GM23338 (cell line): ENCODE measurements around the gene SIK2.

ENCODE experiments used
- CTCF ChIP-seq, 2 experiments: fragments of 200-600 bp in 1 of 2; sonication (generic) in 1 of 2; conservative IDR thresholded peaks; 2 replicates each; pipeline versions ENCODE4 v1.5.1 to v1.6.1; 2016 to 2017; ENCODE audit warnings: antibody characterized with exemption in 2 of 2, low read depth in 2 of 2, mild to moderate bottlenecking in 2 of 2, moderate library complexity in 1 of 2
- ETS1 ChIP-seq: IDR thresholded peaks from 2 replicates; pipeline ENCODE4 v1.6.1; 2016; ENCODE audit warnings: antibody characterized with exemption
- EZH2 ChIP-seq: fragments of 200-600 bp; sonication (generic); IDR thresholded peaks from one replicate; pipeline ENCODE4 v1.8.0; 2017; ENCODE audit warnings: antibody characterized with exemption, mild to moderate bottlenecking, low read depth; ENCODE audit not compliant: unreplicated experiment
- JUNB ChIP-seq: IDR thresholded peaks from one replicate; pipeline ENCODE4 v1.6.1; 2016; ENCODE audit warnings: antibody characterized with exemption; ENCODE audit not compliant: unreplicated experiment
- POLR2AphosphoS5 ChIP-seq: IDR thresholded peaks from 2 replicates; pipeline ENCODE4 v1.6.1; 2016; ENCODE audit warnings: antibody characterized with exemption, low read depth
- STAT1 ChIP-seq: IDR thresholded peaks from one replicate; pipeline ENCODE4 v1.6.1; 2016; ENCODE audit warnings: antibody characterized with exemption; ENCODE audit not compliant: unreplicated experiment

- TF ChIP-seq CTCF (conservative IDR thresholded peaks at IDR 0.05; ENCODE audit: low read depth in 2 of 2) (no peak), POLR2AphosphoS5 (no peak), JUNB (no peak), EZH2 (no peak), ETS1 (no peak), STAT1 (no peak)
Observed at GRCh38 chr11:111655924-111656323, 53.7 kb downstream of the SIK2 start.
